ENCODE measurements around the gene DGKH.

The DGKH gene

DNA sequence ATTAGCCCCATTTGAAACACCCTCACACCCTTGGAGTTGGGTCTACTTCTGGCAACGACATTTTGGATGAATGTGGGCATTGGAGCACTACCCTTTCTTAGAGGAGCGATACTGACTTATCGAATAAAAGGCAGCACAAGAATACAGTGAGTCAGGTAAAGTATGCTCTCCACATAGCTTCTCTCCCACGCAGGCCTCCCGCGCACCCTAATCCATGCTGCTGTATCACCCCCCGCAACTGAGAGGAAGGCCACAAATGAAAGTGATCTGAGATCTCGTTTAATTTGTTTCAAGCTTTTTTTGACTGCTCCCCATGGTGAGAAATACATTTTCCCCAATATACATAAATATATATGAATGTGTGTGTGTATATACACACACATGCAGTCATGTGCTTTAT lies 198.1 kb downstream of the DGKH start:
- no peak for DNase-seq

DNA sequence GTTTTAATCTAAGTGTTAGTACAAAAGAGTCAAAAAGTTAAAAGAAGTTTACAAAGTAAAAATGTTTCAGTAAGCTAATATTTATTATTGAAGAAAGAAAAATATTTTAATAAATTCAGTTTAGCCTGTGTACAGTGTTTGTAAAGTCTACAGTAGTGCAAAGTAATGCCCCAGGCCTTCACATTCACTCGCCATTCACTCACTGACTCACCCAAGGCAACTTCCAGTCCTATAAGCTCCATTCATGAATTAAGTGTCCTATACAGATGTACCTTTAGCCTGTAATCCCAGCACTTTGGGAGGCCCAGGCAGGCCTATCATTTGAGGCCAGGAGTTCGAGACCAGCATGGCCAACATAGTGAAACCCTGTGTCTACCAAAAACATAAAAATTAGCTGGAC lies 199.4 kb downstream of the DGKH start:
- no peak for DNase-seq

DNA sequence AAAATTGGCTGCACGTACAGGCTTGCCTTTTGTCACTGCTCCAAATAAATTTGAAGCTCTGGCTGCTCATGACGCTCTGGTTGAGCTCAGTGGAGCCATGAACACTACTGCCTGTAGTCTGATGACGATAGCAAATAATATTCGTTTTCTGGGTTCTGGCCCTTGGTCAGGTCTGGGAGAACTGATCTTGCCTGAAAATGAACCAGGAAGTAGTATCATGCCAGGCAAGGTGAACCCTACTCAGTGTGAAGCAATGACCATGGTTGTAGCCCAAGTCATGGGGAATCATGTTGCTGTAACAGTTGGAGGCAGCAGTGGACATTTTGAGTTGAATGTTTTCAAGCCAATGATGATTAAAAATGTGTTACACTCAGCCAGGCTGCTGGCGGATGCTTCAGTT lies 207.4 kb downstream of the DGKH start:
- DNase-seq: no peak

DNA sequence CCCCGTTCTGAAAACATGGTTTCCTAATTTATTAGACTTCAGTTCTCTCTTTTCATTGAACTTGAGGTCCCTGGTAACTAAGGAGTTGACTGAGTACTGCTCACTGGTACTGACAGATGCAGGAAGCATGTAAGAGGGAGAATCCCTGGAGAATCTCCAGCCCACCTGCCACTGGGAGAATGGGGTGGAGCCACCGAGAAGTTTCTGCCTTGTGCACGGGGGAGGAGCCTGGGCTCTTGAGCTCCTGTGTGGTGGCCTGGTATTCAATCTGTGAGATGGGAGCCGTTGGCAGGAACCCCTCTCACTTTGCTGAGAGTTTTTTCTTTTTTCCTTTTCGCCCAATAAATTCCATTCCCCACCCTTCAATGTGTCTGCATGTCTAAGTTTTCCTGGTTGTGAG lies 210.3 kb downstream of the DGKH start:
- no peak for DNase-seq

DNA sequence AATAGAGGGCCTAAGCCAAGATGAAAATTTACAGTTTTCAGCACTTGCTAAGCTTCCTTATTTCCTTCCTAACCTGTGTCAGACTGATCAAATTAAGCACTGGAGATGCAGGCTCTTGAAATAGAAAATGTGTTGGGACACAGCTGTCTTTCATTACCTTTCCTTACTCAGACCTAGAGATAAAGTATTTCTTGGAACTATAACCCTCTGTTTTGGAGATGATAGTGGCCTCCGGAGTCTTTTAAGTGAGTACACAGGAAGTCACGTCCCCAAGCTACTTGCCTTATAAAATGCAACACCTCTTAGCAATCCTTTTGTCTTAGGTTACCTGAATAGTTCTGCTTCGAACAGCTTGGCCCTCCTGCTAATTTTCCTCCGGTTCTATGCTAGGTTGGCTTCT lies 211.1 kb downstream of the DGKH start:
- no peak for DNase-seq

DNA sequence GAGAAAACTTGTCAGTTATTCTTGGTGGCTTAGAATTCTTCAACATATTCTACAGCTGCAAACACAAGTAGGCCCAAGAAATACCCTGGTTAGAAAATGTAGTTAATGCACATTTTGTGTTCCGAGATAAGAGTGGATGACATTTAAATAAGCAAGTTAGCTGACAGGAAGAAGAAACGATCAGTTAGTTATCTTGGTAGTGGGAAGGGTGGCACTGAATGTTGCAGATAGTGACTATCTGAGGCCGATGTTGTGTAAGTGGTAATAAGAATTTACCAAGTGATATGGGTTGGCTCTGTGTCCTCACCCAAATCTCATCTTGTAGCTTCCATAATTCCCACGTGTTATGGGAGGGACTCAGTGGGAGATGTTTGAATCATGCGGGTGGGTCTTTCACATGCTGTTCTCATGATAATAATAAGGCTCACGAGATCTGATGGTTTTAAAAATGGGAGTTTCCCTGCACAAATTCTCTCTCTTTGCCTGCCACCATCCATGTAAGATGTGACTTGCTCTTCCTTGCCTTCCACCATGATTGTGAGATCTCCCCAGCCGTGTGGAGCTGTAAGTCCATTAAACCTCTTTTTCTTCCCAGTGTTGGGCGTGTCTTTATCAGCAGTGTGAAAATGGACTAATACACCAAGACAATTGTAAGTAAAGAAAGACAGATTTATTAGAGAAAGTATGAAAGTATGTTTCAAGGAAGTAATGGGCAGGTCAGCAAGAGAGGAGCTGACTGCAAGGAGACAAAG lies 212.6 kb downstream of the DGKH start:
- no peak for DNase-seq

DNA sequence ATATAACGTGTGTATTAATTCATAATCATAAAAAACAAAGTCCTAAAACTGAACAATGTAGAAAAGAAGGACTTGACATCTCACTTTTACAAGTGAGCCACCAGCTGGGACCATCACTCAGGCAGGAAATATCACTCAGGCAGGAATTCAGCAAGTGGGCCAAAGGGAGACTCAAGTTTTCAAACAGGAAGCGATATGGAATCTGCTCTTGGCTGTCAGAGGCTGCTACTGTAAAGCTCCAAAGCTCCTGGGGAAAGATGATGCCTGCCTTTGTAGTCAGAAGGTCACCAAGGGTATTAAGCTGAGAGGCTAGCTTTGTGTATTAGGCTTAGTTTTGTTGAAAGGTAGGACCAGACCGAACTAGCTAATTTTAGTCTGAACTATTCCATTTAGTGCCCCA lies 218.0 kb downstream of the DGKH start:
- no peak for DNase-seq

DNA sequence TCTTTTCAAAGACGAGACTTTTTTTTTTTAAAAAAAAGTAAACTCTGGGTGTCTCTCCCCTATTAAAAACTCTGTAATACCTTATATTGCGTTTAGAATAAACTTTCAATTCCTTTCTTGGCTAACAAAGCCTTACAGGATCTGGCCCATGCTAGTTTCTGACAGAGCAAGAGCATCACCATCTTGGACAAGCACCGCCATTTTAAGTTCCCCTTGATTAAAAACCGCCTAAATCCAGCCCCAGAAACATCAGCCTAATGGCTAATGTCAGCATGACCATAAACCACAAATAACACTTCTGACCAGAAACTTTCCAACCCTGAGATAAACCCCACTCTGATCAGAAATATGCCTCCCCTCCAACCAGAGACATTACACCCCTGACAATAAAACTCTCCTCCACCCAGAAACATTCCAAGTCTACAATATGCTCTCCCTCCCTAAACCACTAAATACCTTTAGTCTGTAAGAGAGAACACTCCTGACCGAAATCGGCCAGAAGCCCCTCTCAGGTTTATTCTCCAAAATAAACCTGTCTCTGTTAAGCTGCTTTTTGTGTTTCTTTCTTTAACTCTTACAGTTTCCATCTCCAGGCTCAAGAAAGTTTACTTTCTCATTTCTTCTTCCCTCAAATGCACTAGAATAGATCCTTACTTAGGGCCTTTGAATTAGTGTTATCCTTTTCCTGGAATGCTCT lies 221.9 kb downstream of the DGKH start:
- no peak for DNase-seq

DNA sequence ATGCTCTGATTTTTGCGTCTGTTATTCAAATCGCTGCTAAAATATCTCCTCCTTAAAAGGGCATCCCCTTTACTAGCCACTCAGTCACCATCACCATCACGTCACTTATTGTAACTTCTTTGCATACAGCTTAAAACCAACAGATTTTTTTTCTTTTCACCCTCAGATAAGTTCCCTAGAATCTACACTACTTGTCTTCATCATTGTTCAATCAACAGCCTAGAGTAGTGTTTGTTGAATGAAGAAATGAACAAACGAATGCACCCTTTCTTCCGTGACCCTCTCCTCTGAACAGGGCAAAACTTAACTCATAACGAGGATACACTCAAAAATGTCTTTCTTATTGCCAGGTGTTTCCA lies 222.4 kb downstream of the DGKH start:
- no peak for DNase-seq

DNA sequence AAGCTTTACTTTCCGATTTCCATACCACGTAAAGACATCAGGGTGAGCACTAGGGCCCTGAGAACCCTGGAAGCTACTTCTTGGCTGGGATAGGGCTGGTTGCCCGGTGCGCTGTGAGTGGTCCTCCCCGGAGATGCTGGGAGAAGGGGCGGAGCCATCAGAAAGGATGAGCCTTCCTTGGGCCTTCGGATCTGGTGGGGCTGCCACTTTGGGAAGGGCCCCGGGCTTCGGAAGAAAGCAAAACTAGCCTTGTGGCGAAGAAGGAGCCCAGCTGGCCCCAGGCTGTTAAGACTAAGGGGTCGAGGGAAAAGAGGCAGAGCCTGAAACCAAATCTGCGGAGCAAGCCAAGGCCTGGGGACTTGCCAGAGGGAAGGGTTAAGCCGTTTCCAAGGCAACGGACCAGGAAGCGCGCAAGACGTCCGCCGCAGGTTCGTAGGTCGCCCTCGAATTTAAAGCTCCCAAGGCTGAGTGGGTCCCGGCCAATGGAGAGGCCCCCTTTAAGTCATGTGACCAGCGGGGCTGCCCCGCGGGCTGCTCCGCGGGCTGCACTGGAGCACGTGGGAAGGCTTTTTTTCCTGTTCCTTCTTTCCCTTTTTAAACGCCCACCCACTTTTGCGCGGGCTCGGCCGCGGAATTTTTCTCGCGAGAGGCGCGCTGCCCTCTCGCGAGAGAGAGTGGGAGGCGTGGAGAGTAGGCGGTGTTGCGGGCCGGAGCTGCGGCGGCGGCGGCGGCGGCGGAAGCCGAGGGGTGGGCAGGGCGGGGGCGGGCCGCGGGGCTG lies 223.1 kb downstream of the DGKH start:
- DNase-seq: peak; percentile 98

DNA sequence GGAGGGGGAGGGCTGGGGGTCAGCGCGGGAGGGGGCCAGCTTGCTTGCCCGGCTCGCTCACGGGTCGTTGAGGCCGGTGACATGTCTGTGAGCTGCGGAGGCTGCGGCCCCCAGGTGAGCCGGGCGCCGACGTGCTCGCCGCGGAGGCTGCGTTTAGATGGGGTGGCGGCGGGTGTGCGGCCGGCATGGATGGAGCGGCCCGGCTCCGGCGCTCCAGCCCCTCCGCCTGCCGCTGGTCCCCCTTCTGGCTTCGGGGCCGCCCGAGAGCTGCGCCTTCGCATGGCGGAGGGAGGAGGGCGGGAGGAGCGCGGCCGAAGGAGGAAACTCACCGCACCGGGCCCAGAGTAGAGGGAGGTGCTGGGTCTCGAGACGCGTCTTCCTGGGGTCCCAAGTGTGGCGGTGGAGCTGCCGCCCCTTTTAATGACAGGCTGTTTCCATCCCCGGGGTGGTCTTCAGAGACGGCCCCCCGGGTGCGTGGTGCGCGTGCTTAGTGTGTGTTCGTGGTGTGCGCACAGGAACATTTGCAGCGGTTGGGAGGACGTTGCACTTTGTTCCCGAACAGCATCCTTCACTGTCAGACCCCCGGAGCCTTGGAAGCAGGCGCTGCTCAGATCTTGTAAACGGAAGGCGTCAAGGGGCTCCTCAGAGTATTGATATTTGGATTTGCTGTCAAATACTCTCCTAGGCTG lies 223.8 kb downstream of the DGKH start, which contains the start of gene AKAP11:
AKAP11 (plus strand) TSS at position 38 of the 689 bp plus-strand sequence. CDS start 14,197 bp downstream, outside the sequence.
- peak; percentile 79 for DNase-seq

DNA sequence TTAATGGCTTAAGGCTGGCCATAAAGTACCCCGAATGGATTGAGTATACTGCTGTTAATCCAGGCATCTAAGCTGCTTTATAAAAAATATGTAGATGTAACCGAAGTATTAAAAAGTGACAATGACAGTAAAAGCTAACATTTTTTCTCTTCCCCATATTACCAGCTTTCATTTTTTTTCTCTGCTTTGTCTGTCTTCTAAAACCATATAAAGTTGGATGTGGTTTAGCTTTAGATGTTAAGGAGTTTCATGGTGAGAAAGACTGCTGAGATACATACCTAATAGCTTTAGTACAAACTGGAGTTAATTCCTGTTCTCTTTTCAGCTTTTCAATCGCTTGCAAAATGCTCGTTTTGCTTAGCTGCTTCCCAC lies 224.3 kb downstream of the DGKH start:
- no peak for DNase-seq

DNA sequence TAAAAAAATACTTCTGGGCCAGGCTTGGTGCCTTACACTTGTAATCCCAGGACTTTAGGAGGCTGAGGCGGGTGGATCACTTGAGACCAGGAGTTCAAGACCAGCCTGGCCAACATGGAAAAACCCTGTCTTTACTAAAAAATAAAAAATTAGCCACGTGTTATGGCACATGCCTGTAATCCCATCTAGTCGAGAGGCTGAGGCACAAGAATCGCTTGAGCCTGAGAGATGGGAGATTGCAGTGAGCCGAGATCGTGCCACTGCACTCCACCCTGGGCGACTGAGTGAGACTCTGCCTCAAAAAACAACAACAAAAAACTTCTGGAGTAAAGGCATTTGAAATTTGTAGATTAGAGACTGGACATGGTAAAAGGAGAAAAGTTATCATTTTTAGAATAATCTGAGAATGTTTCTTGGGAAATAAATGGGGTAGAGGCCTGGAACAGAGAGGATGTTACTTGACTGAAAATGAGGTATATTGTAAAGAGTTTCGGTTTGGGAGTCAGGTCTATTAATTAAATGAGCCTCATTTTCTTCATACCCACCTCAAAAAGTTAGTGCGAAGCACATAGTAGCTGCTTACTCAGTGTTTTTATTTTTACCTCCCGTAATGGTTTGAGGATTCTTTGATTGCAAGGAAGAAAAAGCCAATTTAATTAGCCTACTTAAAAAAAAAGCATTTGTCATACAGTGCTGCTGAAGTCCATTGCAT lies 226.1 kb downstream of the DGKH start:
- DNase-seq: no peak

DNA sequence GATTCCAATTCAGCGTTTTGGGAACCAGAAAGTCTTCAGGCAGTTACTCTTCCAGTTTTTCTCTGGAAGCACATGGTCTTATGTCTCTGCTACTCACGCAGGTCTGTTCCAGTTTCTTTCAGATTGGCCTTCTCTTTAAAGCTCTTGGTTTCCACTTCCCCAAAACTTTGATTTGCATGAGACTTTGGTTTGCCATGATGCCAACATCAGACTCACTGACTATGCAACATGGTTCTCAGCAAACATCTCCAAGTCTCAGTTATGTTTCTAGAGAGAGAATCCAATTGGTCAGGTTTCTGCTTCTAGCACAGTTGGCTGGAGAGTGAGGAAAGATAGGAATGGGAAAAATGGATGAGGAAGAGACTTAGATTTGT lies 226.6 kb downstream of the DGKH start:
- no peak for DNase-seq

DNA sequence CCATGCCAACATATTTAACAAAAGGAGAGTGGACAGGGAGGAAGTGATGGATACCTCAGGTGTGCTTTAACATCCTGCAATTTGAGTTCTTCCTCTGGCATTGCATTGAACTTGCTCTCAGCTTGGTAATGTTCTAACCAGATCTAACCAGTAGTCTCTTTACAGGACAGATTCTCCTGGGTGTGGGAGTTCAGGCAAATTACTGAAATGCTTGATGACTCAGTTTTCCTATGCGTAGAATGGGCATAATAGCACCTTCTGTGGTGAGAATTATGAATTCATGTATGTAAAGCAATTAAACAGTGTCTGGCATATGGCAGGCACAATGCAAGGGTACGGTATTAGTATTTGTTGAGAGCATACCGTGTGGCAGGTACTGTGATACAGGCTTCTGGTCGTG lies 227.1 kb downstream of the DGKH start:
- DNase-seq: no peak

DNA sequence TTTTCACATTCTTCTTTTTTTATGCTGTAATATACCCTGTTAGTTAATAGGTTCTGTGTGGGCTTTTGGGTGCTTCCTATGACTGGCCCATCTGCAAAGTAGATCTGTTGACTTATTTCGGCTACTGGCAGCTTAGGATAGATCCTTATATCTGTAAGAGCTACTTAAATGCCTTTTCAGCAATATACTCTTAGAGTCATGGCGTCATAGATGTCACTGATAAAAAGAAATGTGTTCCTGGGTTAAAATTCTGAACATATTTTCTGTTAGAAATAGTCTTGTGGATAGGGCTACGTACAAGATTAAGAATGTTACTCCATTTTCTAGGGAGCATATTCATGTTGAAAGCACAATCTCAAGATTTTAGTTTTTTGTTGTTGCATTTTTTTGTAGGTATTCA lies 228.2 kb downstream of the DGKH start:
- no peak for DNase-seq

DNA sequence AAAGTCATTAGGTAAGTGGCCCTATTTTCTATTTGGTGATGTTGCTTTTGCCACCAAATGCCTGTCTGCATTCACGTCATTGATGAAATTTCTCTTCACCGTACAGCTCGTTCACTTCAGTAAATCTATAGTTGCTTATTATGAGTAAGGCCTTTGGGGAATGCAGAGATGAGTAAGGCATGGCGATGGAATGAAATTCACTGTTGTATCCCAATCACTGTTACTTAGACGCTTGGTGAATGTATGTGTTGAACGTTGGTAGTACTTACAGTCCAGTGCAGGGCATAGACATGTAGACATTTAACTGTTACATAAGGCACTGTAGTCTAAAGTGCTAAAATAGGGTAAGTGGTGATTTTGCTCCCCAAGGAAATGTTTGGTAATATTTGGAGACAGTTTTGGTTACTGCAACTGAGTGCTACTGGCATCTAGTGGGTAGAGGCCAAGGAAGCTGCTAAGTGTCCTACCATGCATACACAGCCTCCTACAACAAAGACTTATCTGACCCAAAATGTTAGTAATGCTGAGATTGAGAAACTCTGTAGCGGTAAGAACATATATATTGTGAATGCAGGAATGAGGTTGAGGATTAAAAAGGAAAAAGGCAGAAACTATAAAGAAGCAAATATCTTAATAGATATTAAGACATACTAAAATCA lies 229.3 kb downstream of the DGKH start:
- DNase-seq: no peak

DNA sequence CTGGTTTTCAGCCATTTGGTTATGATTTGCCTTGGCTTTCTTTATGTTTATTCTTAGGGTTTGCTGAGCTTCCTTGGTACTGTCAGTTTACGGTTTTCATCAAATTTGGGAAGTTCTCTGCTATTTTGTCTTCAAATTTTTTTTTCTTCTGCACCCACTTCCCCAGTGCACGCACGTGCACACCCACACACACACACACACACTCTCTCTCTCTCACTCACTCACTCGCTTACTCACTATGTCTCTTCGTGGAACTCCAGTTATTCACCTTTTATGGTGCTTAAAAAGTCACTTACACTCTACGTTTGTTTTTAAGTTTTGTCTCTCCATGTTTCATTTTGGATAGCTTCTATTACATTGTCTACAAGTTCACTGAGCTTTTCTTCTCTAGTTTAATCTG lies 230.6 kb downstream of the DGKH start:
- no peak for DNase-seq

DNA sequence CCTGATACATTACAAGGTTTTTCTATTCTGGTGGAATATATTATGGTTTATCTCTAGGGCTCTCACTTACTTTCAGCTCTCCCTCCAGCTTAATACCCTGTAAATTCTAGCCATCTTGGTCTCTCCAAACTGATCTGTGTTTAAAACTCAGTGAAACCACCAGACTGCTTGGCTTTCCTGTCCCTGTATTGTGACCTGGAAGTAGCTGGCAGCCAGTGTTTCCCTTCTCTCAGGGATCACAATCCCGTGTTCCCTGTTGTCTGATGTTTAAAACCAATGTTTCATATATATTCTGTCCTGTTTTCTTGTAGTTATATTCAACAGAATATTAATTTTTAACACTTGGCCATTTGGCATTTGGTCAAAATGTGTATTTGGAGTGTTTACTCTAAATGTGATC lies 231.5 kb downstream of the DGKH start:
- DNase-seq: no peak

DNA sequence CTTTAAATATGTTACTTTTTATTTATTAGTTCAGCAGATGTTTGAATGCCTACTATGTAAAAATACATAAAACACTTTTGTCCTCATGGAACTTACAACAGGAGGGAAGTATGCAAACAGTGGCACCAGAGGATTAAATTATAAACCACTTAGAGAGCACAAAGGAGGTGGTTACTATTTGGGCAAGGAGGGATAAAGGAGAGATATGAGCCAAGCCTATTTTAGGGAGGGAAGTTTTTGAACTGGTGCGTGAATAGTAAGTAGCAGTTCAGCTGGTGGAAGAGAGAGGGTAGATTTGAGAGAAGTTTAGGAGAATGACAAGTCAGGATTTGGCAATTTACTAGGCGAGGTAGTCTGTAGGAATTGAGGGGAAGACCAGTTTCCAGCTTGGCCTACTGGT lies 232.1 kb downstream of the DGKH start:
- DNase-seq: no peak

DNA sequence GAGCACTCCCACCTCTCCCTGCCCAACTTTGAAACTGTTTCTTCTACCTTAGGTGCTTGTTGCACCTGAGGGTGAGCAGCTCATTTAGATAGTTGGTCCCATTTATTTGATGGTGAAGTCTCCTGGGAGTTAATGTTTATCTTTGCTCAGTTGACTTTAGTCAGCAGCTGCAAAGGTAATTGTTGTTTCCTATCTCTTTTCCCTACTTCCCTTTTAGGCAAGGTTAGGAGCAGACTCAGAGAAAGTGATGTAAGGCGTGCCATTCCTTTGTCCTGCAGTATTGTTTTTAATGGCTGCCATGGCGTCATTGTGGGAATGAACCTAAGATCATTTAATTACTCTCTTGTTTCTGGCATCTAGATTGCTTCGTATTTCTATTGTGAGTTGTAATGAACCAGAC lies 235.1 kb downstream of the DGKH start:
- DNase-seq: peak; percentile 43

DNA sequence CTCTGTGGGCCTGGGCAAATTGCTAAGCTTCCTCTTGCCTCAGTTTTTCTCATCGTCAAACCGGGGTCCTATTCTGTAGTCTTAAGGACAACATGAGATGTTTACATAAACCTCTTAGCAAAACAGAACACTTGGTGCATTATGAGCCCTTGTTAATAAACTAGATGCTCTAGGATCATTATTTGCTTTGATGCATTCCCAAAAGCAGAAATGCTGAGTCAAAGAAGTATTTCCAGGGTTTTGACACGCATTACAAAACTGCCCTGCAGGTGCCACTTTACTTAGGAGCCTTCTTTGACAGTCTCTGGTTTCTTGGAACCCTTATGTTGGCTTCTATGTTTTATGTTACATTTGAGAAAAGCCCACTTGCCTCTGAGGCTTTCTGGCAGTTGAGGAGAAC lies 235.6 kb downstream of the DGKH start:
- DNase-seq: peak; percentile 22
